MG63 (cell line): ENCODE results near the gene PPP1R3C. TPM values are rescaled to one million over a fixed set of nuclear protein-coding genes. Genes with fewer than 3 reads are reported as not detected.

Experiments used
- DNase-seq: peaks from one replicate; pipeline ENCODE4 v3.0.0-alpha.2; 2020
- H3K27me3 ChIP-seq: fragments of 250-450 bp; sonication (Bioruptor Pico); 2 replicates; pipeline ENCODE4 v1.5.1; 2020; ENCODE audit warnings: mild to moderate bottlenecking, moderate library complexity
- H3K36me3 ChIP-seq: fragments of 250-450 bp; sonication (Bioruptor Pico); 2 replicates; pipeline ENCODE4 v1.5.1; 2020; ENCODE audit warnings: mild to moderate bottlenecking, moderate library complexity
- H3K4me3 ChIP-seq: fragments of 250-450 bp; sonication (Bioruptor Pico); 2 replicates; pipeline ENCODE4 v1.5.1; 2020; ENCODE audit warnings: mild to moderate bottlenecking, moderate library complexity
- H3K9me3 ChIP-seq: fragments of 250-450 bp; sonication (Bioruptor Pico); 2 replicates; pipeline ENCODE4 v1.5.1; 2020; ENCODE audit warnings: mild to moderate bottlenecking, moderate library complexity
- total RNA-seq: library from RNA; depleted of rRNA; stranded (reverse); fragments of >200 nt; shearing (Covaris generic); gene quantifications from 2 replicates; pipeline ENCODE4 v1.2.3, GENCODE V29; 2014; ENCODE audit warnings: low replicate concordance; rRNA removed

The PPP1R3C gene
- total RNA-seq, result 12.7 and 16.0 TPM in 2 replicates

DNA sequence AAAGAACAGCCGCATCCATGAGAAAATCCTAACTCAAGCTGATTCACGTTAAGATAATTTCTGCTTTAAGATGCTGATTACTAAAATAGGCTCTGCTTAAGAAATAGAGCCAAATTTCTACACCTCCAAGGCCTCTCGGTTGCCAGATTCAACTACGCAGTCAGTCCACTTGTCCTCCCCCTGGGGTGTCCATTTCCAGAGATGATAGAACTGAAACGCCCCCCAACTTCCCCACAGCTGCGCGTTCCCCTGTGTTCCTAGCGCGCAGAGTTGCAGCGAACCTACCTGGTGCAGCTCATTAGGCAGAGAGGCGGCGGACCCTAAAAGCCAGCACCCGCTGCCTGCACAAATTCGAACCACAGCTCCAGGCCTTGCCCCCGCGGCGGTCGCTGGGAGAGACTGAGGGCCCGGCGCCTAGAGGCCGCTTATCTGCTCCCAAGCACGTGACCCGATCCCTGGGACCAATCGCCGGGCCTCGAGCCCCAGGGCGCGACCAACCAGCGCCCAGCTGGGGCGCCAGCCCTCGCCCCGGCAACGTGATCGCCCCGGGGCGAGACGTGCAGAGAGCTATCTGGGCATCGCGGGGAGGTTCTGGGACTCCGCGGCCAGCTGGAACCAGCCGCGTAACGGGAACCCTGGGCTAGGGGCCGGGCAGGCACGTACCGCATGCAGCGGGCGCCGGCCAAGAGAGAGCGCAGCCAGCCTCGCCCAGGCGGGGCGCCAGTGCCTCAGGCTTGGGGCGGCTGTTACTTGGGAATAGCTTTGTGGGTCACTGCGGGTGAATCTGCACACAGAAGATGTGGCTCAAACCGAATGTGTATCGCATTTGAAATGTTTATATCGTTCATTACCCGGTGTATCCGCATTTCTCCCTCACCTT is at the start of gene PPP1R3C:
Gene PPP1R3C, minus strand, starts transcription at position 401 of the 880 bp plus-strand sequence. Its CDS starts 102 bp downstream, at position 299.
- Histone ChIP-seq H3K9me3 (no peaks in the 10 kb centered on the region), H3K27me3 (no peaks in the 10 kb centered on the region), H3K4me3 (peak within 1 kb of the TSS; percentile 54), H3K36me3 (peaks cover 22% of the 10 kb centered on the region)
- peak; percentile 98 for DNase-seq

DNA sequence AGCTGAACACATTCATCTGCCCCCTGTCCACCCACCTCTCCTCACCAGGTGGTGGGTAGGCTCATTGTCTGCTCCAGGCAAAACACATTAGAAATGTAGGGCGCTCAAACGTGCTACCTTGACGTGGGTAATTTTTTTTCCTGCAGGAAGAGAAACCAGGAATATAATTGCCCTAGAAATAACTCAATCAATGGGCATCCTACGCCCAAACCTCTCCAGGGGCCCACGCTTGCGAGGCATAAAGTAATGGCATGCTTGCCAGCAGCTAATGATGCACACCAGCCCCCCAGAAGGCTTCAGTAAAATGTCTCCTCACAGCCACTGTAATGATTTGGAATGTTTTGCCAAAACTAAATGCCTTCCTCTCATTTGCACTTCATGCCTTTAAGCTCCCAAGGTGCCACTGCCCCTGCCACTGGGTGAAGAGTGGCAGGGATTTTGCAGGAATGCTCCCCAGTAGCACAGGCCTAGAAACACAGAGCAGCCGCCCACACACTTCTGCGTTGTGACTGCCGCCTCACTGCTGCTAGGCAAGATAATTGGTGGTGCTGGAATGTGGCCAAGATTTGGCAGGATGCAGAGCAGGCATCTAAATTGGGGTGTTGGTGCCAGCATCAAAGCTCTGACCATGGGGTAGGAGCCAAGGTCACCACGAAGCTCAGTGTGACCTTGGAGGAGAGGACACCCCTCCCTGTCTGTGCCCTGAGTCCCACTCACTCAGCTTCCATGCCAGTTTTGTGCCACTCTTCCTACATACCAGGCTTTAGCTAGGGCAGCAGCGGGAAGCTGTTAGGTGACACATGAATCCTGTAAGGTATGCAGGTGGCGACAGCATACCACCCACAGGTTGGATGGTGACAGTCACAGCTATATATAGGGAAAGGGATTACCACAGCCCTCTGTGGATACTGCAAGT is 48.7 kb upstream of the PPP1R3C start:
- Histone ChIP-seq H3K9me3 (no peaks in the 10 kb centered on the region), H3K27me3 (no peaks in the 10 kb centered on the region), H3K36me3 (no peaks in the 10 kb centered on the region), H3K4me3 (no peak overlapping the region)
- peak; percentile 45 for DNase-seq

DNA sequence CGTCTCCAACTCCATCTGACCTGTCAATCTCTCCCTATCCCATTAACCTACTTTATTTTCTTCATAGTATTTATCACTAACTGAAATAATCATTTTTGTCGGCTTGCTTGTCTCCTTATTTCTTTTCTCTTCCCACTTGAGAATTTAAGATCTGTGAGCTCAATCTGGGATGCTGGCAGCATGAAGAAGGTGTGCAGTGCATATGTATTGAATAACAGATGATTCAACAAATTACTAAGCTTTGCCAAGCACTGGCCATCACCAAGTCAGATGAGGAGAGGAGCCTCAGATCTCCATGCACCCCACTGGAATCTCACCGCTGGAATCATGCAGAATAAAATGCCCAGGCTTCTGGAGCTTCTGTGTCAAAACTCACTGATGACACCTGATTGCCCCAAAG is 47.6 kb upstream of the PPP1R3C start:
- Histone ChIP-seq H3K36me3 (no peaks in the 10 kb centered on the region), H3K27me3 (no peaks in the 10 kb centered on the region), H3K9me3 (no peaks in the 10 kb centered on the region), H3K4me3 (no peak overlapping the region)
- DNase-seq, result no peak

DNA sequence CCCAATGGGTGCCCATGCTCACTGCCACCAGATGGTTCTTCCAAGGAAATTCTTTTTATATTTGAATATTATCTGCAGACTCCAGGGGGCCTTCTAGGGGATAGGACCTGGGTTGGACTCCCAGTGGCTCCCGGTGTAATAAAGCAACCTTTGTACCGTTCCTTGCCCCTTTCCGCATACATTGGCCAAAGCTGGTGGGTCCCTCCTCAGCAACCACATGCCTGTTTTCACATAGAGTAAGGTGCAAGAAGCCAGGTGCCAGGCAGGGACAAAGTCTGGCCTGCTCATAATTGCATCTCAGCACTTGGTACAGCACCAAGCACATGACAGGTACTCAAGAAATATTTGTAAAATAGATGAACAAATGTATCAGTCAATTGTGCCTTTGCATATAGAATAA is 46.4 kb upstream of the PPP1R3C start:
- H3K9me3 ChIP-seq, result no peaks in the 10 kb centered on the region
- no peaks in the 10 kb centered on the region for H3K36me3 ChIP-seq
- DNase-seq, result no peak
- no peak overlapping the region for H3K4me3 ChIP-seq
- no peaks in the 10 kb centered on the region for H3K27me3 ChIP-seq

DNA sequence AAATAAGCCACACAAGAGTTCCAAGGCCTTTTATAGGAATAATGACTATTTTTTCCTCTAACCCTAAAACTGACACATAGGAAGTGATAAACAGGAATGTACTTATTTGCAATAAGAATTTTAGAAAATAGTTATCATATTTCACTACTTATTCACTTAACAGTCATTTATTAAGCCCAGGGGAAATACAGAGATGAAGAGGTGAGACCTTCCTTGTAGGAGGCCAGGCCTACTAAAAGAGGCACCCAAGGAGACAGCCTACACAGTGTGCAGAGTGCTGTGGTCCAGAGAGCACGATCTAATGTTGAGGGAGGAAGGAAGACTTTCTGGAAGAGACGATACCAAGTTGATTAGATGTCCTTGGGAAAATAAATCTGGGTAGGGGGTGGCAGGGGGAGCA is 45.0 kb upstream of the PPP1R3C start:
- Histone ChIP-seq H3K27me3 (no peaks in the 10 kb centered on the region), H3K9me3 (no peaks in the 10 kb centered on the region), H3K4me3 (no peak overlapping the region), H3K36me3 (no peaks in the 10 kb centered on the region)
- DNase-seq, result no peak

DNA sequence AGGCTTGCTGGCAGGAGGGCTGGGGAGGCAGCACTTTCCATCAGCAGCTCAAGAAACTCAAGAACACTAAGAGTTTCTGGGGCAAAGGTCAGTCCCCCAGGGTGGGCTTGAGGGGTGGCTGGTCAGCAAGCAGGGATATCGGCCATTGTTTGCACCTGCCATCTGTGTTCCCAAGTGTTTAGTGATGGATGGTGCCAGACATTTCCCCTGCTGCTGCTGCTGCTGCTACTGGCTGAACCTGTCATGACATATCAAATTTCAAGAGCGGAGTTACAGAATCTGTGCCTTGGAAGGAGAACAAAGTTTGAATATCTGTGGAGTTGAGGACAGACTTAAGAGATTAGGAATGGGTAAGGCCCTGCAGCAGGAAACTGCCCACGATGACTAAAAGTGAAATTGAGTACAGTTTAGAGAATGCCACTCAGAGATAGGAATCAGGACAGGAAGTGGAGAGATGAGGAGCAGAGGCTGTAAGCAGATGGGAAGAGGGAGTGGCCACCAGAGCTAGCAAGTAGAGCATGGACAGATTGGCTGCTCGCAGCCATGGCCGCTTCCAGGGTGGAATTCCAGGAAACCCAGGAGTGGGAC is 39.2 kb upstream of the PPP1R3C start:
- H3K4me3 ChIP-seq, result no peak overlapping the region
- H3K9me3 ChIP-seq, result no peaks in the 10 kb centered on the region
- H3K36me3 ChIP-seq, result no peaks in the 10 kb centered on the region
- no peaks in the 10 kb centered on the region for H3K27me3 ChIP-seq
- peak; percentile 64 for DNase-seq

DNA sequence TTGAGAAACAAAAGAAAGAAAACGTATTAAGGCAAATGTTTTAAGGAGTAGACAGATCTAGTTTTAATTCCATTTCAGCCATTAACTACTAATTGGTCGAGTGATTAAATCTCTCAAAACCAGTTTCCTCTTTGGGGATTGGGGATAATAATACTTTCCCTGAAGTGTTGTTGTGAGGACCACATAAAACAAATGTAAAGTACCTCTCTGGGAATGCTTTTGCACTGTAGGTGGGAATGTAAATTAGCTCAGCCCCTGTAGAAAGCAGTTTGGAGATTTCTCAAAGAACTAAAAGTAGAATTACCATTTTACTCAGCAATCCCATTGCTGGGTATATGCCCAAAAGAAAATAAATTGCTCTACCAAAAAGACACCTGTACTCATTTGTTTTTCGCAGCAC is 36.0 kb upstream of the PPP1R3C start:
- Histone ChIP-seq H3K27me3 (no peaks in the 10 kb centered on the region), H3K36me3 (no peaks in the 10 kb centered on the region), H3K9me3 (no peaks in the 10 kb centered on the region), H3K4me3 (no peak overlapping the region)
- no peak for DNase-seq

DNA sequence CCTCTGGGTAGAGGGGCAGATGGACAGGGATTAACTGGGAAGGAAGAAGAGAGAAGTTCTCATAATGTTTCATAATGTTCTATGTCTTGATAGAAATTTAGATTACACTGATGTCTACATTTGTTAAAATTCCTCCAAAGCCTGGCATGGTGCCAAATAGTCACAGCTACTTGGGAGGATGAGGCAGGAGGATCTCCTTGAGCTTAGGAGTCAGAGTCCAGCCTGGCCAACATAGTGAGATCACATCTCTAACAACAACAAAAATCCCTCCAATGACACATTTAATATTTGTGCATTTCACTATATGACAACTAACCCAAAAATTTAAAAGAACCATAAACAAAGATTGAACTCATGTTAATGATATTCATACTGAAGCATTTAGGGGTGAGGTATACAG is 33.0 kb upstream of the PPP1R3C start:
- H3K4me3 ChIP-seq, result no peak overlapping the region
- H3K27me3 ChIP-seq, result no peaks in the 10 kb centered on the region
- peak; percentile 66 for DNase-seq
- no peaks in the 10 kb centered on the region for H3K9me3 ChIP-seq
- H3K36me3 ChIP-seq, result no peaks in the 10 kb centered on the region

DNA sequence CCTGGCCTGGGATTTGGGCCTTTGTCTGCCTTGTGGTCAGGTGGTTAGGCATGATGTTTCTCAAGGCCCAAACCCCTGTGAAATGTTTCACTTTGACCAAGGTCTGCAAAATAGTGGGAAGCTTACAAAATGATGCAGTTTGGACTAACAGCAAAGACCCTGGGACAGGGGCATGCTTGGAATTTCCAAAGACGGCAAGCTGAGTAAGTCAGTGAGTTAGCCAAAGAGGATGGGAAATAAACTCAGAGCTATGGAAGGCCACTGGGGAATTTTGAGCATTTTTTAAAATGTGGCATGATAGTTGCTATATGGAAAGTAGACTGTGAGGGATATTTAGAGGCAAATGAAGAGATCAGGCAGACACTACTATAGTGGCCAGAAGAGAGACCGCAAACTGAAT is 31.6 kb upstream of the PPP1R3C start:
- no peaks in the 10 kb centered on the region for H3K27me3 ChIP-seq
- H3K4me3 ChIP-seq, result no peak overlapping the region
- DNase-seq, result no peak
- no peaks in the 10 kb centered on the region for H3K36me3 ChIP-seq
- H3K9me3 ChIP-seq, result no peaks in the 10 kb centered on the region

DNA sequence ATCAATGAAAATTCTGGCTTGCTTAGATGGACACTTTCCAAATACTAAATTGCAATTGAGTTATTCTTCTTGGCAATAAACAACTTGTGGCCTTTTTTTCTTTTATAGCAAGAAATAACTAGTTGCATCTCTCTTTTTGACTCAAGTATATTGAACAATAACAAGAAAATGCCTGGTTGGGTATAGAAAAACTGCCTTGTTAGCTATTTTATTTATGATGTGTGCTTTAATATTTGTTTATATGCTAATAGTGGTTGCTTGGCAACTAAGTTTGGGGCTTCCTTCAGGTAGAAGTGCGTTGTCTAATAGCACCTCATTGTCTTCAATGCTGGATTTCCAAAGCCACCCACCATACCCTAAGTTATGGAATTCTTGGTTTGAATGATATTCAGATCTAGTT is 30.1 kb upstream of the PPP1R3C start:
- Histone ChIP-seq H3K36me3 (no peaks in the 10 kb centered on the region), H3K27me3 (no peaks in the 10 kb centered on the region), H3K4me3 (no peak overlapping the region), H3K9me3 (no peaks in the 10 kb centered on the region)
- no peak for DNase-seq

DNA sequence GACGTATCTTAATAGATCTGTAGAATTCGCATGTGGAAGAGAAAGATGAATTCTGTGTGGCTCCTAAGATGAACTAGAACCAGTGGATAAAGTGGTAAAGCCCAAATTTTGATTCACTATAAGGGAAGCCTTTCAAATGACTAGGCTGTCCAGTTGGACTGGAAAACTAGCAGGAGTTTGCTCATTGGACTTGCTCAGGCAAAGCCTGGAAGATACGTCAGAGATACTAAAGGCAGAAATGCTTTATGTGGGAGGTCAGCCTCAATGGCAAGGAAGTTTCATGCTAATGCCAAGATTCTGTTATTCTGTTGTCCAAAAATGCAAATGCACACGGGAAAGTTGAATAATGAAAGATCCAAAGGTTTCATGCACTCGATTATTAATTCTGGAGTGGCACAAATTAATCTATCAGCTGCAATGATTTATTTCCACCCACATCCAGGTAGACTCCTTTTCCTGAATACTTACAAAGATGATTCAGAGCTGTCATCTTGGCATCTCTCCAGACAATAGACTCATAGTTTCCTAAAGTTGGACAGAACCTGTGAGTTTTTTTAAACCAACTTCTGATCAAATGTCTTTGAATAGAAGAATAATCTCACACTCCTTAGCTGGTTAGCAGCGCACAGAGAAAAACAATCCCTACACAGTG is 20.5 kb upstream of the PPP1R3C start:
- no peaks in the 10 kb centered on the region for H3K27me3 ChIP-seq
- no peaks in the 10 kb centered on the region for H3K36me3 ChIP-seq
- no peak overlapping the region for H3K4me3 ChIP-seq
- H3K9me3 ChIP-seq, result no peaks in the 10 kb centered on the region; the same call in 1 of the 2 replicates
- DNase-seq, result peak; percentile 49

DNA sequence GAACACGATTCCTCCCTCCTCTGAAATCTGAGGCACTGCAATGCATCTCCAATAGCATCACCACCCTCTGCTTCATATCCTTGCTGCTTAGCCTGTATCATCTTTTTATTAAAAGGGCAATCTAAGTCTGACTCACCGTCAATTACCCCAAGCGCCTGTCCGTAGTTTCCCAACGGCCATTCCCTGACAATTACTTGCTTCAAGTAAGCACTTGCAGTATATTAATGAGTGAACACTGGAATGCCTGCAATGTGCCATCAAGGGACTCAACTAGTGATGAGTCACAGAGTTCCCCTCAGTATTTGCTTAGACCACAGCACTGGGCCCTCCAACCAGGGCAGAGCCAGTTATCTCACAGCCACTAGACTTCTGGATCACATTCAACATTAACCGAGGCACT is 19.5 kb upstream of the PPP1R3C start:
- Histone ChIP-seq H3K27me3 (no peaks in the 10 kb centered on the region), H3K36me3 (no peaks in the 10 kb centered on the region), H3K4me3 (no peak overlapping the region), H3K9me3 (no peaks in the 10 kb centered on the region)
- DNase-seq, result peak; percentile 71

DNA sequence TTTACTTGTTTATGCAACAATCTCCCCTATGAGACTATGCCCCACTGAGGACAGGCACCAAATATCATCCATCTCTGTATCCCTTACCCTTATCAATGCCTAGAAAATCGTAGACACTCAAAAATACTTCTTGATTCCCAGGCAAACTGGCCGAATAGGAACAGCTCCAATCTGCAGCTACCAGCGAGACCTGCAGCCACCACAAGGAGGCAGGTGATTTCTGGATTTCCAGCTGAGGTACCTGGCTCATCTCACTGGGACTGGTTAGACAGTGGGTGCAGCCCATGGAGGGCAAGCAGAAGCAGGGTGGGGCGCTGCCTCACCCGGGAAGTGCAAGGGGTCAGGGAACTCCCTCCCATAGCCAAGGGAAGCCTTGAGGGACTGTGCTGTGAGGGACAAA is 10.8 kb upstream of the PPP1R3C start:
- no peak for DNase-seq
- Histone ChIP-seq H3K9me3 (no peaks in the 10 kb centered on the region), H3K36me3 (no peaks in the 10 kb centered on the region), H3K27me3 (no peaks in the 10 kb centered on the region), H3K4me3 (no peak overlapping the region)

DNA sequence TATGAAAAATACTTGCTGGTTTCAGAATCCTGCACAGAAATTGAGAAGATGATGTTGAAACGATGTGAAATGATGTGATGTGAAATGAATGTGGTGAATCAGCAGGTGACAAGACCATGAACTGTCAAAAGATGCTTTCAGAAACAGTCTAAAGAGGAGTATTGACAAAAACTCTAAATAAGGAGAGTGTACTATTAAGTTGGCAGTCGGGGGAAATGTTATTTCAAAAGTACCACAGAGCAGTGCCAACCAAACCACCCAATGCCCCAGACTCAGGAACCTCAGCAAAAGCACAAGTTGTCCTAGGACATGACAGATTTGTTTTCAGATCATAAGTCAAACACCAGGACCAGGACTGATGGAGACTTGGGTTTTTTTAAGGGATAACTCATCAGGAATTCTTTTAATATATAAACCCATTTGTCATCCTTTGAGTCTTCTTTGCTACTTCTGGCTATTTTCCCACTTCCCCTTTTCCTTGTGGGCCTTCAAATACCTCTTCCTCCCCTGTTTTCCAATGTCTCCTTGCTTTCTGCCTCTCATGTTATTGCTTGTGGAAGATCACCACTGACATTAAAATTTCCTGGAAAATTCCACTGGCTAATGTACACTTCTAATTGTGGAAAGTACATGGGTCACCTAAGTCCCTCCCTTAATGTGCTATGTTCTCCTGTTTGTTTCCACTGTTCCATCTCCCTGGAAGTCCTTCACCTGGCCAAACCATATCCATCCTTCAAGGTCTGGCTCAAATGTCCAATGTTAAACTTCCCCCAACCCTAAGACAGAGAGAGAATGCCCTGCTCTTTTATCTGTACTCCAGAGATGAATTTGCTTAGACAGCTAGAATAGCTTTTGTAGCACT is 10.2 kb upstream of the PPP1R3C start:
- Histone ChIP-seq H3K9me3 (no peaks in the 10 kb centered on the region), H3K27me3 (no peaks in the 10 kb centered on the region), H3K36me3 (no peaks in the 10 kb centered on the region), H3K4me3 (no peak overlapping the region)
- no peak for DNase-seq

DNA sequence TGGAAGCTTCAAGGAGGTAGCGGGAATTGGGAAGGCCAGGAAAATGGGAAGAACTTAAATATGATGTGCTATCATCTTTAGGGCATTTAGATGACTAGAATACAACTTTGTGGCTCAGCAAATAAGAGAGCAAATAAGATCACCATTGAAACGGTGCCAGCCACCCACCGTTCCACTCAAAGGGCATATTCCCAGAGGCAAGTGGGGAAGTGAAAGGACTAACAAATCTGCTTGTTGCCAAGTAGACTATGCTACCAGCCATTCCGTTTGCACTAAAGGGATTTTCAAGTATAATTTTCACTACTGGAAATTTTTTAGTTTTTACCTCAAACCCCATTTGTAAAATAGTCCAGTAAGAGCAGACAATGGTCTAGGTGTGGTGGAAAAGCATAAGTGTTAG is 4.0 kb upstream of the PPP1R3C start:
- H3K4me3 ChIP-seq, result no peak overlapping the region
- H3K27me3 ChIP-seq, result no peaks in the 10 kb centered on the region
- H3K9me3 ChIP-seq, result no peaks in the 10 kb centered on the region
- DNase-seq, result no peak
- H3K36me3 ChIP-seq, result no peaks in the 10 kb centered on the region
